K562 (cell line): ENCODE data around the gene PPM1L. TPM values are rescaled to one million over a fixed set of nuclear protein-coding genes. Genes with fewer than 3 reads are reported as not detected.

Experiments used
- BRF1 ChIP-seq: IDR thresholded peaks from 3 replicates; pipeline ENCODE4 v1.6.1; 2011; ENCODE audit warnings: borderline replicate concordance, mild to moderate bottlenecking; ENCODE audit not compliant: insufficient read length; ENCODE audit errors: extremely low read depth
- DMBX1 ChIP-seq: fragments of 250-450 bp; sonication (Bioruptor Pico); IDR thresholded peaks from 2 replicates; pipeline ENCODE4 v1.8.0; 2022; ENCODE audit warnings: inconsistent platforms, mild to moderate bottlenecking, moderate library complexity, borderline replicate concordance
- ILK ChIP-seq: fragments of 450-650 bp; IDR thresholded peaks from 2 replicates; pipeline ENCODE4 v1.6.1; 2016; ENCODE audit warnings: missing genetic modification characterization, low read depth, mild to moderate bottlenecking, missing compliant biosample characterization, moderate library complexity, borderline replicate concordance
- MCM2 ChIP-seq: fragments of 450-650 bp; IDR thresholded peaks from 2 replicates; pipeline ENCODE4 v1.6.1; 2017; ENCODE audit warnings: low read depth, mild to moderate bottlenecking
- MEF2D ChIP-seq: conservative IDR thresholded peaks from 2 replicates; pipeline ENCODE4 v1.6.1; 2016; ENCODE audit warnings: low read depth, missing genetic modification characterization, missing compliant biosample characterization
- NCOR1 ChIP-seq: fragments of 450-650 bp; IDR thresholded peaks from 2 replicates; pipeline ENCODE4 v1.6.1; 2016; ENCODE audit warnings: mild to moderate bottlenecking, moderate library complexity
- NRF1 ChIP-seq, 2 experiments: fragments of 450-650 bp; IDR thresholded peaks in 1 of 2; conservative IDR thresholded peaks in 1 of 2; 2 replicates each; pipeline ENCODE4 v1.6.1; 2014; ENCODE audit warnings: mild to moderate bottlenecking in 2 of 2
- SAFB ChIP-seq: fragments of 200-400 bp; formaldehyde crosslinking; IDR thresholded peaks from 2 replicates; pipeline ENCODE4 v1.6.1; 2017; ENCODE audit warnings: low read depth, low read length, borderline replicate concordance
- SMAD4 ChIP-seq: fragments of 250-450 bp; sonication (Bioruptor Pico); conservative IDR thresholded peaks from 2 replicates; pipeline ENCODE4 v1.8.0; 2021; ENCODE audit warnings: inconsistent platforms, mild to moderate bottlenecking, moderate library complexity
- YBX1 ChIP-seq: fragments of 450-650 bp; IDR thresholded peaks from 2 replicates; pipeline ENCODE4 v1.7.1; 2016; ENCODE audit warnings: mild to moderate bottlenecking
- YY1 ChIP-seq, 3 experiments: IDR thresholded peaks; 2 replicates each; pipeline ENCODE4 v1.6.1; 2011; ENCODE audit warnings: low read length in 2 of 3, mild to moderate bottlenecking in 2 of 3, moderate library complexity in 2 of 3, borderline replicate concordance in 1 of 3, control low read depth in 1 of 3, low read depth in 1 of 3; ENCODE audit not compliant: insufficient read depth in 3 of 3, insufficient replicate concordance in 2 of 3, control insufficient read depth in 1 of 3, insufficient read length in 1 of 3; ENCODE audit errors: extremely low read depth in 1 of 3
- ZNF668 ChIP-seq: fragments of 250-450 bp; sonication (Bioruptor Pico); IDR thresholded peaks from 2 replicates; pipeline ENCODE4 v1.8.0; 2022; ENCODE audit warnings: mild to moderate bottlenecking, inconsistent platforms
- ZNF778 ChIP-seq: fragments of 450-650 bp; formaldehyde crosslinking; IDR thresholded peaks from 2 replicates; pipeline ENCODE4 v1.4.0; 2020; ENCODE audit warnings: mild to moderate bottlenecking, moderate library complexity
- ZNF780A ChIP-seq: fragments of 250-450 bp; sonication (Bioruptor Pico); IDR thresholded peaks from 2 replicates; pipeline ENCODE4 v1.5.0; 2021; ENCODE audit warnings: mild to moderate bottlenecking
- polyA plus RNA-seq, 8 experiments: library from polyadenylated mRNA; depleted of rRNA in 4 of 8; stranded (reverse) in 5 of 8; unstranded in 3 of 8; fragments of >200 nt; fragmentation: Nextera tagmentation in 2 of 8; fragmentation: Illumina TruSeq in 1 of 8; extraction: Ambion mirVana in 2 of 8; extraction: Trizol in 1 of 8; gene quantifications; 2 replicates each; pipeline versions ENCODE4 v1.2.1 to v1.2.3, GENCODE V29; 2011 to 2014; ENCODE audit warnings: inconsistent platforms in 1 of 8, missing spikeins in 1 of 8
- total RNA-seq, 7 experiments: library from RNA; depleted of rRNA in 6 of 7; stranded (reverse); fragments of >200 nt in 6 of 7; fragmentation: Illumina TruSeq in 2 of 7; extraction: Trizol in 2 of 7; gene quantifications; 2 replicates each; pipeline versions ENCODE4 v1.2.1 to v1.2.3, GENCODE V29; 2011 to 2021; ENCODE audit warnings: low replicate concordance in 1 of 7
- TF ChIP-seq, protein P1 (sequence below): fragments of 250-450 bp; sonication (Bioruptor Pico); IDR thresholded peaks from 2 replicates; pipeline ENCODE4 v1.5.0; 2021; ENCODE audit warnings: mild to moderate bottlenecking, borderline replicate concordance
- TF ChIP-seq, protein P2 (sequence below): fragments of 250-450 bp; sonication (Bioruptor Pico); IDR thresholded peaks from 2 replicates; pipeline ENCODE4 v1.5.1; 2021; ENCODE audit warnings: mild to moderate bottlenecking
- TF ChIP-seq, protein P3 (sequence below), 2 experiments: fragments of 450-650 bp; conservative IDR thresholded peaks; 2 replicates each; pipeline ENCODE4 v1.6.1; 2017; ENCODE audit warnings: mild to moderate bottlenecking in 2 of 2, moderate library complexity in 2 of 2
- TF ChIP-seq, protein P4 (sequence below): fragments of 450-650 bp; IDR thresholded peaks from 2 replicates; pipeline ENCODE4 v1.6.1; 2016
- TF ChIP-seq, protein P5 (sequence below), 2 experiments: IDR thresholded peaks; 2 replicates each; pipeline ENCODE4 v1.6.1; 2011; ENCODE audit warnings: borderline replicate concordance in 1 of 2, control low read depth in 1 of 2, low read depth in 1 of 2, low read length in 1 of 2, mild to moderate bottlenecking in 1 of 2, mixed read lengths in 1 of 2, moderate library complexity in 1 of 2; ENCODE audit not compliant: insufficient read depth in 1 of 2, insufficient read length in 1 of 2, poor library complexity in 1 of 2, severe bottlenecking in 1 of 2; ENCODE audit errors: extremely low read depth in 1 of 2

Gene PPM1L
- total and polyA plus RNA-seq, 9 of the 15 experiments (the other 6 are each of a cell fraction or from before 2014, with no cell fraction given): 0.01 to 0.41 (median 0.14) TPM

DNA sequence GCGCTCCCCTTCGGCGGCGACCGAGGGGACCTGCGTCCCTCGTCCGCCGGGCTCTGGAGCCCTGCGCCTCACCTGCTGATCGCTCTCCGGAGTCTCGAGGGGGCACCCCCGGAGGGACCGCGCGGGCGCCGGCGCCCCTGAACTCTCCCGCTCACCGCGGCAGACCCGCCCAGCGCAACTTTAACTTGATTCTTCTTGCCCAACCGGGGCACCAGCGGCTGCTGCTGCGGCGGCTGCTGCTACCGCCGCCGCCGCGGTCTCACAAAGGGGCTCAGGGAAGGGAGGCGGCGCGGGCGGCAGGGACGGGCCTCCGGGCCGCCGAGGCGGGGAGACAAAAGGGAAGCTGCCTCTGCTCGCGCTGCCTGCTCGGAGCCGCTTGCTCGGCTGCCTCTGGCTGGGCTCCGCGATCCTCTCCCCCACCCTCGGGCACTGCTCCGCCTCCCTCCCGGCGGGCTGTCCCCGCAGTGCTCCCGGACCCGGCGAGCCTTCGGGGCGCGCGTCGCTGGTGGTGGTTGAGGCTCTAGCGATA lies at the start of gene PPM1L (continued):
- TF ChIP-seq, protein P1, sequence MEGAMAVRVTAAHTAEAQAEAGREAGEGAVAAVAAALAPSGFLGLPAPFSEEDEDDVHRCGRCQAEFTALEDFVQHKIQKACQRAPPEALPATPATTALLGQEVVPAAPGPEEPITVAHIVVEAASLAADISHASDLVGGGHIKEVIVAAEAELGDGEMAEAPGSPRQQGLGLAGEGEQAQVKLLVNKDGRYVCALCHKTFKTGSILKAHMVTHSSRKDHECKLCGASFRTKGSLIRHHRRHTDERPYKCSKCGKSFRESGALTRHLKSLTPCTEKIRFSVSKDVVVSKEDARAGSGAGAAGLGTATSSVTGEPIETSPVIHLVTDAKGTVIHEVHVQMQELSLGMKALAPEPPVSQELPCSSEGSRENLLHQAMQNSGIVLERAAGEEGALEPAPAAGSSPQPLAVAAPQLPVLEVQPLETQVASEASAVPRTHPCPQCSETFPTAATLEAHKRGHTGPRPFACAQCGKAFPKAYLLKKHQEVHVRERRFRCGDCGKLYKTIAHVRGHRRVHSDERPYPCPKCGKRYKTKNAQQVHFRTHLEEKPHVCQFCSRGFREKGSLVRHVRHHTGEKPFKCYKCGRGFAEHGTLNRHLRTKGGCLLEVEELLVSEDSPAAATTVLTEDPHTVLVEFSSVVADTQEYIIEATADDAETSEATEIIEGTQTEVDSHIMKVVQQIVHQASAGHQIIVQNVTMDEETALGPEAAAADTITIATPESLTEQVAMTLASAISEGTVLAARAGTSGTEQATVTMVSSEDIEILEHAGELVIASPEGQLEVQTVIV (CRISPR knock-in tag): no peak
- TF ChIP-seq, protein P2, sequence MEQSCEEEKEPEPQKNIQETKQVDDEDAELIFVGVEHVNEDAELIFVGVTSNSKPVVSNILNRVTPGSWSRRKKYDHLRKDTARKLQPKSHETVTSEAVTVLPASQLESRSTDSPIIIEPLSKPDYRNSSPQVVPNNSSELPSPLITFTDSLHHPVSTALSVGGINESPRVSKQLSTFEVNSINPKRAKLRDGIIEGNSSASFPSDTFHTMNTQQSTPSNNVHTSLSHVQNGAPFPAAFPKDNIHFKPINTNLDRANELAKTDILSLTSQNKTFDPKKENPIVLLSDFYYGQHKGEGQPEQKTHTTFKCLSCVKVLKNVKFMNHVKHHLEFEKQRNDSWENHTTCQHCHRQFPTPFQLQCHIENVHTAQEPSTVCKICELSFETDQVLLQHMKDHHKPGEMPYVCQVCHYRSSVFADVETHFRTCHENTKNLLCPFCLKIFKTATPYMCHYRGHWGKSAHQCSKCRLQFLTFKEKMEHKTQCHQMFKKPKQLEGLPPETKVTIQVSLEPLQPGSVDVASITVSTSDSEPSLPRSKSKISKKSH: no peak
- TF ChIP-seq, protein P3, sequence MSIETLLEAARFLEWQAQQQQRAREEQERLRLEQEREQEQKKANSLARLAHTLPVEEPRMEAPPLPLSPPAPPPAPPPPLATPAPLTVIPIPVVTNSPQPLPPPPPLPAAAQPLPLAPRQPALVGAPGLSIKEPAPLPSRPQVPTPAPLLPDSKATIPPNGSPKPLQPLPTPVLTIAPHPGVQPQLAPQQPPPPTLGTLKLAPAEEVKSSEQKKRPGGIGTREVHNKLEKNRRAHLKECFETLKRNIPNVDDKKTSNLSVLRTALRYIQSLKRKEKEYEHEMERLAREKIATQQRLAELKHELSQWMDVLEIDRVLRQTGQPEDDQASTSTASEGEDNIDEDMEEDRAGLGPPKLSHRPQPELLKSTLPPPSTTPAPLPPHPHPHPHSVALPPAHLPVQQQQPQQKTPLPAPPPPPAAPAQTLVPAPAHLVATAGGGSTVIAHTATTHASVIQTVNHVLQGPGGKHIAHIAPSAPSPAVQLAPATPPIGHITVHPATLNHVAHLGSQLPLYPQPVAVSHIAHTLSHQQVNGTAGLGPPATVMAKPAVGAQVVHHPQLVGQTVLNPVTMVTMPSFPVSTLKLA (conservative IDR thresholded peaks at IDR 0.05): no peak
- TF ChIP-seq ILK (no peak), ZNF778 (CRISPR knock-in tag) (no peak), ZNF668 (CRISPR knock-in tag) (no peak), SMAD4 (CRISPR knock-in tag) (no peak), NRF1 (conservative IDR thresholded peaks at IDR 0.05 in 1 of 2, IDR thresholded peaks at IDR 0.05 in 1 of 2) (peak; percentile 22 to 52; a peak in 2 of 4 replicates), ZNF780A (no peak), DMBX1 (CRISPR knock-in tag) (no peak), NCOR1 (no peak), YY1 (IDR thresholded peaks at IDR 0.05; ENCODE audit: borderline replicate concordance in 1 of 3, control insufficient read depth in 1 of 3, extremely low read depth in 1 of 3, insufficient read depth in 3 of 3, insufficient read length in 1 of 3, insufficient replicate concordance in 2 of 3, low read depth in 1 of 3, low read length in 2 of 3) (no peak), MCM2 (no peak), SAFB (0 out of 2 replicates have a peak, but pooled peaks have one; percentile 14), BRF1 (no peak), MEF2D (tag) (no peak), YBX1 (no peak)
- TF ChIP-seq, protein P4, sequence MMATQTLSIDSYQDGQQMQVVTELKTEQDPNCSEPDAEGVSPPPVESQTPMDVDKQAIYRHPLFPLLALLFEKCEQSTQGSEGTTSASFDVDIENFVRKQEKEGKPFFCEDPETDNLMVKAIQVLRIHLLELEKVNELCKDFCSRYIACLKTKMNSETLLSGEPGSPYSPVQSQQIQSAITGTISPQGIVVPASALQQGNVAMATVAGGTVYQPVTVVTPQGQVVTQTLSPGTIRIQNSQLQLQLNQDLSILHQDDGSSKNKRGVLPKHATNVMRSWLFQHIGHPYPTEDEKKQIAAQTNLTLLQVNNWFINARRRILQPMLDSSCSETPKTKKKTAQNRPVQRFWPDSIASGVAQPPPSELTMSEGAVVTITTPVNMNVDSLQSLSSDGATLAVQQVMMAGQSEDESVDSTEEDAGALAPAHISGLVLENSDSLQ: no peak
- TF ChIP-seq, protein P5, sequence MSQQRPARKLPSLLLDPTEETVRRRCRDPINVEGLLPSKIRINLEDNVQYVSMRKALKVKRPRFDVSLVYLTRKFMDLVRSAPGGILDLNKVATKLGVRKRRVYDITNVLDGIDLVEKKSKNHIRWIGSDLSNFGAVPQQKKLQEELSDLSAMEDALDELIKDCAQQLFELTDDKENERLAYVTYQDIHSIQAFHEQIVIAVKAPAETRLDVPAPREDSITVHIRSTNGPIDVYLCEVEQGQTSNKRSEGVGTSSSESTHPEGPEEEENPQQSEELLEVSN (IDR thresholded peaks at IDR 0.05; ENCODE audit: borderline replicate concordance in 1 of 2, extremely low read depth in 1 of 2, insufficient read depth in 1 of 2, insufficient read length in 1 of 2, low read depth in 1 of 2, low read length in 1 of 2, poor library complexity in 1 of 2, severe bottlenecking in 1 of 2): no peak
